Panc1 (cell line): ENCODE data around the gene RASA4B. TPM values are rescaled to one million over a fixed set of nuclear protein-coding genes. Genes with fewer than 3 reads are reported as not detected.

Experiments used
- ATAC-seq: fragments of 200-7000 bp; cut with Tn5 transposase; 2 replicates; pipeline ENCODE4 v1.9.1; 2020; ENCODE audit warnings: mild to moderate bottlenecking, moderate library complexity
- BruUV-seq: library from RNA; stranded (reverse); fragments of 400-500 nt; replicated peaks from 2 replicates; lab custom pipeline; 2021; lab: Mats Ljungman, UMichigan
- CTCF ChIA-PET: fragments of 300-600 bp; sonication (Branson Sonifier 250); formaldehyde crosslinking; loops from one replicate; lab custom pipeline; 2022; ENCODE audit warnings: antibody characterized with exemption; lab: Charles Lee
- POLR2A ChIA-PET: fragments of 300-600 bp; sonication (Branson Sonifier 250); formaldehyde crosslinking; loops from one replicate; lab custom pipeline; 2022; ENCODE audit warnings: antibody characterized with exemption; lab: Charles Lee
- DNase-seq: peaks from one replicate; pipeline ENCODE4 v3.0.0-alpha.2; 2010; ENCODE audit warnings: low read depth, low spot score
- H3K27ac ChIP-seq: 2 replicates; pipeline ENCODE4 v1.5.1; 2011; ENCODE audit warnings: mild to moderate bottlenecking, low read length, inconsistent platforms
- H3K27me3 ChIP-seq: fragments of 200-500 bp; sonication (Bioruptor generic); 2 replicates; pipeline ENCODE4 v1.6.0; 2014; ENCODE audit warnings: low read length, inconsistent platforms; ENCODE audit not compliant: control insufficient read depth, insufficient read depth
- H3K36me3 ChIP-seq: fragments of 200-500 bp; sonication (Bioruptor generic); 2 replicates; pipeline ENCODE4 v1.5.1; 2014; ENCODE audit warnings: inconsistent platforms, mild to moderate bottlenecking, low read length, moderate library complexity; ENCODE audit not compliant: control insufficient read depth, insufficient read depth
- H3K4me1 ChIP-seq: 2 replicates; pipeline ENCODE4 v1.5.1; 2011; ENCODE audit warnings: inconsistent platforms, mild to moderate bottlenecking, low read length, moderate library complexity; ENCODE audit not compliant: control insufficient read depth, insufficient read depth
- H3K4me3 ChIP-seq, 2 experiments: 2 replicates each; pipeline ENCODE4 v1.5.1; 2011 to 2012; ENCODE audit warnings: low read depth in 2 of 2, low read length in 2 of 2, mild to moderate bottlenecking in 2 of 2, inconsistent platforms in 1 of 2, moderate library complexity in 1 of 2
- H3K9me3 ChIP-seq: fragments of 200-500 bp; sonication (Bioruptor generic); 2 replicates; pipeline ENCODE4 v1.5.1; 2014; ENCODE audit warnings: low read depth, mild to moderate bottlenecking, inconsistent platforms, low read length, moderate library complexity; ENCODE audit not compliant: control insufficient read depth, insufficient read depth
- POLR2AphosphoS5 ChIP-seq: IDR thresholded peaks from 2 replicates; pipeline ENCODE4 v1.6.1; 2012; ENCODE audit warnings: mild to moderate bottlenecking, low read depth, low read length, moderate library complexity
- SIN3A ChIP-seq: IDR thresholded peaks from 2 replicates; pipeline ENCODE4 v1.6.1; 2012; ENCODE audit warnings: low read depth, mild to moderate bottlenecking, low read length, moderate library complexity, borderline replicate concordance; ENCODE audit not compliant: insufficient read depth
- TCF7L2 ChIP-seq: IDR thresholded peaks from 2 replicates; pipeline ENCODE4 v1.6.1; 2011; ENCODE audit warnings: mild to moderate bottlenecking, low read depth, low read length, inconsistent platforms
- in situ Hi-C: cut with HindIII; loops from 2 replicates; pipeline ENCODE4 v1.10.0; 2016; ENCODE audit warnings: low sequenced_read_pairs, low pct_unique_long_range_greater_than_20kb
- intact Hi-C: fragments of 100-400 bp; cut with micrococcal nuclease; formaldehyde crosslinking; loops from one replicate; pipeline ENCODE4 v1.10.0; 2022; ENCODE audit not compliant: unreplicated experiment
- total RNA-seq: library from RNA; stranded (reverse); gene quantifications from one replicate; pipeline ENCODE4 v1.2.1, GENCODE V29; 2021; ENCODE audit not compliant: unreplicated experiment
- TF ChIP-seq, protein P1 (sequence below): fragments of 450-650 bp; IDR thresholded peaks from 2 replicates; pipeline ENCODE4 v1.5.1; 2017; ENCODE audit warnings: mild to moderate bottlenecking
- TF ChIP-seq, protein P2 (sequence below), 2 experiments: IDR thresholded peaks; 2 replicates each; pipeline ENCODE4 v1.6.1; 2011 to 2012; ENCODE audit warnings: low read depth in 2 of 2, control low read depth in 1 of 2, low read length in 1 of 2, mild to moderate bottlenecking in 1 of 2, moderate library complexity in 1 of 2; ENCODE audit not compliant: insufficient read depth in 1 of 2

RASA4B gene
- total RNA-seq, 1 experiment from 2014 or later: 1.2 TPM

DNA sequence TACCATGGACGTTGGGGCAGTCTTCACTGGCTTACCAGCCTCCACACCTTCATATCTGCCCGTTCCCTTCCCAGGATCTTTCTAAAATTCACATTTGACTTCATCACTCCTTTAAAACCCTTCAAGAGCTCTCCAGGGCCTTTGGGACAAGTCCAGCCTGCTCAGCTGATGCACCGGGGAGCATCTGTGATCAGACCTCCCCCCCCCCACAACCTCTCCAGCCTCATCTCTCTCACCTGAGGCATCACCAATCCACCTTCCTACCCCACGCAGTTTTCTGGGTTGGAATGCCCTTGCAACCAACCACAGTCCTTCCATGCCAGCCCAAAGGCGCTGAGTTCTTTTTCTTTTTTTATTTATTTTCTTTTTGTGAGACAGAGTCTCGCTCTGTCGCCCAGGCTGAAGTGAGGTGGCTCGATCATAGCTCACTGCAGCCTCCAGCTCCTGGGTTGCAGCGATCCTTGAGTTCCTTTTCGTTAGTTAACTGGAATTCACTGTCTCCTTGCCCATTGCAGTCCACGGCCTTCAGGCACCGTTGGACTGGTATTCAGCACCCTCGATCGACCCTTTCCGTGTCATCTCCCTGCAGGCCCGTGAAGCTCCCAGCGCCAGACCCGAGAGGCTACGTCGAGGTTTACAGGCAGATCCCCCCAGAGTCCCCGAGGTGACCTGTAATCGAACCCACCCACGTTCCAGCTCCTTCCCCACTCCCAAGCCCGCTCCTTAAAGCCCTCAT lies 53.6 kb downstream of the RASA4B start:
- Histone ChIP-seq H3K4me1 (peaks cover 7% of the 10 kb centered on the region), H3K27ac (peak overlapping the region; percentile 97), H3K9me3 (no peaks in the 10 kb centered on the region), H3K27me3 (no peaks in the 10 kb centered on the region), H3K4me3 (peak overlapping the region; percentile 91 to 100), H3K36me3 (peaks cover 4% of the 10 kb centered on the region)
- ChIA-PET POLR2A (no interaction called here), CTCF (interaction anchor here (0.7 kb wide), 1 partner anchor 68 kb away, joined by 7 read pairs; the partner anchor contains the start of gene PRKRIP1)
- in situ Hi-C loops: no loop called here
- intact Hi-C loops: no loop called here
- BruUV-seq: no TSS peak
- ATAC-seq (no peak), DNase-seq (no peak)
- TF ChIP-seq, protein P1, sequence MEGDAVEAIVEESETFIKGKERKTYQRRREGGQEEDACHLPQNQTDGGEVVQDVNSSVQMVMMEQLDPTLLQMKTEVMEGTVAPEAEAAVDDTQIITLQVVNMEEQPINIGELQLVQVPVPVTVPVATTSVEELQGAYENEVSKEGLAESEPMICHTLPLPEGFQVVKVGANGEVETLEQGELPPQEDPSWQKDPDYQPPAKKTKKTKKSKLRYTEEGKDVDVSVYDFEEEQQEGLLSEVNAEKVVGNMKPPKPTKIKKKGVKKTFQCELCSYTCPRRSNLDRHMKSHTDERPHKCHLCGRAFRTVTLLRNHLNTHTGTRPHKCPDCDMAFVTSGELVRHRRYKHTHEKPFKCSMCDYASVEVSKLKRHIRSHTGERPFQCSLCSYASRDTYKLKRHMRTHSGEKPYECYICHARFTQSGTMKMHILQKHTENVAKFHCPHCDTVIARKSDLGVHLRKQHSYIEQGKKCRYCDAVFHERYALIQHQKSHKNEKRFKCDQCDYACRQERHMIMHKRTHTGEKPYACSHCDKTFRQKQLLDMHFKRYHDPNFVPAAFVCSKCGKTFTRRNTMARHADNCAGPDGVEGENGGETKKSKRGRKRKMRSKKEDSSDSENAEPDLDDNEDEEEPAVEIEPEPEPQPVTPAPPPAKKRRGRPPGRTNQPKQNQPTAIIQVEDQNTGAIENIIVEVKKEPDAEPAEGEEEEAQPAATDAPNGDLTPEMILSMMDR: no peak
- TF ChIP-seq TCF7L2: no peak

DNA sequence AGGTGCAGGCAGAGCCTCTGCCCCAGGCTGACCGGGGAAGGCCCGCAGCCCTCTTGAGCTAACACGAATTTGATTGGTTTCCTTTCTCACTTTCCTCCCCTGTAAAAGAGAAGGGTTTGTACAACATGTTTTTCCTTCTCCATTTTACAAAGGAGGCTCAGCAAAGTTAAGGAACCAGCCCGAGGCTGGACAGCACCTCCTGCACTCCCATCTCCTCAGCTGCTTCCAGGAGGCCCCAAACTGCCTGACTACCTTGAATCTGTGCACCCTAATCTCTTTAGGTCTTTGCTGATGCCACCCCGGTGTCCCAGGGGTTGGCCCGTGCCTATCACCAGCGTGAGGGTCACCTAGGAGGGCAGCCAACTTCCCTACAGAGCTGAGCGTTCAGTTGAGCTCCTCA lies 57.1 kb downstream of the RASA4B start:
- TF ChIP-seq, protein P1: no peak
- TF ChIP-seq SIN3A (no peak), POLR2AphosphoS5 (no peak), TCF7L2 (no peak)
- TF ChIP-seq, protein P2, sequence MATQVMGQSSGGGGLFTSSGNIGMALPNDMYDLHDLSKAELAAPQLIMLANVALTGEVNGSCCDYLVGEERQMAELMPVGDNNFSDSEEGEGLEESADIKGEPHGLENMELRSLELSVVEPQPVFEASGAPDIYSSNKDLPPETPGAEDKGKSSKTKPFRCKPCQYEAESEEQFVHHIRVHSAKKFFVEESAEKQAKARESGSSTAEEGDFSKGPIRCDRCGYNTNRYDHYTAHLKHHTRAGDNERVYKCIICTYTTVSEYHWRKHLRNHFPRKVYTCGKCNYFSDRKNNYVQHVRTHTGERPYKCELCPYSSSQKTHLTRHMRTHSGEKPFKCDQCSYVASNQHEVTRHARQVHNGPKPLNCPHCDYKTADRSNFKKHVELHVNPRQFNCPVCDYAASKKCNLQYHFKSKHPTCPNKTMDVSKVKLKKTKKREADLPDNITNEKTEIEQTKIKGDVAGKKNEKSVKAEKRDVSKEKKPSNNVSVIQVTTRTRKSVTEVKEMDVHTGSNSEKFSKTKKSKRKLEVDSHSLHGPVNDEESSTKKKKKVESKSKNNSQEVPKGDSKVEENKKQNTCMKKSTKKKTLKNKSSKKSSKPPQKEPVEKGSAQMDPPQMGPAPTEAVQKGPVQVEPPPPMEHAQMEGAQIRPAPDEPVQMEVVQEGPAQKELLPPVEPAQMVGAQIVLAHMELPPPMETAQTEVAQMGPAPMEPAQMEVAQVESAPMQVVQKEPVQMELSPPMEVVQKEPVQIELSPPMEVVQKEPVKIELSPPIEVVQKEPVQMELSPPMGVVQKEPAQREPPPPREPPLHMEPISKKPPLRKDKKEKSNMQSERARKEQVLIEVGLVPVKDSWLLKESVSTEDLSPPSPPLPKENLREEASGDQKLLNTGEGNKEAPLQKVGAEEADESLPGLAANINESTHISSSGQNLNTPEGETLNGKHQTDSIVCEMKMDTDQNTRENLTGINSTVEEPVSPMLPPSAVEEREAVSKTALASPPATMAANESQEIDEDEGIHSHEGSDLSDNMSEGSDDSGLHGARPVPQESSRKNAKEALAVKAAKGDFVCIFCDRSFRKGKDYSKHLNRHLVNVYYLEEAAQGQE (IDR thresholded peaks at IDR 0.05; ENCODE audit: insufficient read depth in 1 of 2, low read depth in 2 of 2, low read length in 1 of 2): no peak
- Histone ChIP-seq H3K9me3 (no peaks in the 10 kb centered on the region), H3K36me3 (peaks cover 4% of the 10 kb centered on the region; the same call in 1 of the 2 replicates), H3K4me1 (peaks cover 7% of the 10 kb centered on the region; the same call in 1 of the 2 replicates), H3K4me3 (no peak overlapping the region), H3K27me3 (no peaks in the 10 kb centered on the region), H3K27ac (no peak overlapping the region)
- intact Hi-C loops (no loop called here), in situ Hi-C loops (no loop called here)
- DNase-seq (no peak), ATAC-seq (no peak)
- BruUV-seq: no TSS peak
- POLR2A ChIA-PET: no interaction called here
- CTCF ChIA-PET: no interaction called here
